ENCODE results near the gene SMC3. TPM values are rescaled to one million over a fixed set of nuclear protein-coding genes. Genes with fewer than 3 reads are reported as not detected.

SMC3 gene
- total RNA-seq, 1 donor from 2014 or later = 53.6 TPM

GRCh38 chr10:110650265-110650668, 82.8 kb downstream of the SMC3 start:
- Mint-ChIP-seq H3K9me3 (ENCODE audit: unreplicated experiment) (no peaks in the 10 kb centered on the region), H3K27ac (ENCODE audit: unreplicated experiment) (no peak overlapping the region), H3K27me3 (ENCODE audit: unreplicated experiment) (no peaks in the 10 kb centered on the region), H3K4me1 (ENCODE audit: low read depth, unreplicated experiment) (peaks cover 32% of the 10 kb centered on the region), H3K4me3 (ENCODE audit: unreplicated experiment) (no peak overlapping the region), H3K36me3 (ENCODE audit: unreplicated experiment) (no peaks in the 10 kb centered on the region)
- DNase-seq = no peak
- TF ChIP-seq CTCF (IDR thresholded peaks at IDR 0.05; ENCODE audit: partially characterized antibody, unreplicated experiment) = no peak

- H3K27me3 Mint-ChIP-seq (ENCODE audit: unreplicated experiment) = no peaks in the 10 kb centered on the region
- H3K27ac Mint-ChIP-seq (ENCODE audit: unreplicated experiment) = peak overlapping the region; percentile 73
- H3K36me3 Mint-ChIP-seq (ENCODE audit: unreplicated experiment) = no peaks in the 10 kb centered on the region
- H3K4me3 Mint-ChIP-seq (ENCODE audit: unreplicated experiment) = peak overlapping the region; percentile 38
- DNase-seq = peak; percentile 44
- TF ChIP-seq CTCF (IDR thresholded peaks at IDR 0.05; ENCODE audit: partially characterized antibody, unreplicated experiment) = no peak
- H3K4me1 Mint-ChIP-seq (ENCODE audit: low read depth, unreplicated experiment) = peaks cover 32% of the 10 kb centered on the region
- no peaks in the 10 kb centered on the region for H3K9me3 Mint-ChIP-seq (ENCODE audit: unreplicated experiment)
Observed at GRCh38 chr10:110651044-110651958, 83.8 kb downstream of the SMC3 start.

- H3K4me3 Mint-ChIP-seq (ENCODE audit: unreplicated experiment) = no peak overlapping the region
- no peaks in the 10 kb centered on the region for H3K36me3 Mint-ChIP-seq (ENCODE audit: unreplicated experiment)
- no peak for TF ChIP-seq CTCF (IDR thresholded peaks at IDR 0.05; ENCODE audit: partially characterized antibody, unreplicated experiment)
- H3K9me3 Mint-ChIP-seq (ENCODE audit: unreplicated experiment) = no peaks in the 10 kb centered on the region
- DNase-seq = no peak
- H3K27ac Mint-ChIP-seq (ENCODE audit: unreplicated experiment) = no peak overlapping the region
- peaks cover 32% of the 10 kb centered on the region for H3K4me1 Mint-ChIP-seq (ENCODE audit: low read depth, unreplicated experiment)
- H3K27me3 Mint-ChIP-seq (ENCODE audit: unreplicated experiment) = no peaks in the 10 kb centered on the region
Observed at GRCh38 chr10:110652475-110653118, 85.1 kb downstream of the SMC3 start.

Other genes starting within 250 kb of the SMC3 start
- 2.4 TPM for gene DUSP5, start 69.8 kb upstream of the SMC3 start, total RNA-seq (ENCODE audit: unreplicated experiment)
- 5.8 TPM for gene RBM20, start 76.6 kb downstream of the SMC3 start, total RNA-seq (ENCODE audit: unreplicated experiment)